Nephron (organoid): ENCODE results near the gene ZNF783.
"Not testable (repeated sequence)": the region's sequence is repeated elsewhere in the genome, so short reads cannot be mapped to it uniquely, and the experiment has no call there.

Experiments used
- H3K27ac Mint-ChIP-seq, 3 experiments: 2 replicates each; pipeline ENCODE4 v1.8.0; 2020; ENCODE audit warnings: mixed read lengths in 3 of 3, mild to moderate bottlenecking in 2 of 3, moderate library complexity in 1 of 3
- H3K27me3 Mint-ChIP-seq: 2 replicates; pipeline ENCODE4 v1.8.0; 2021; ENCODE audit warnings: low read depth, mild to moderate bottlenecking, moderate library complexity, mixed read lengths
- H3K36me3 Mint-ChIP-seq: 2 replicates; pipeline ENCODE4 v1.8.0; 2020; ENCODE audit warnings: low read depth, mixed read lengths
- H3K4me1 Mint-ChIP-seq: 2 replicates; pipeline ENCODE4 v1.8.0; 2020; ENCODE audit warnings: mixed read lengths
- H3K4me3 Mint-ChIP-seq, 3 experiments: 2 replicates each; pipeline ENCODE4 v1.8.0; 2020; ENCODE audit warnings: mild to moderate bottlenecking in 3 of 3, mixed read lengths in 3 of 3, moderate library complexity in 2 of 3
- H3K9me3 Mint-ChIP-seq: 2 replicates; pipeline ENCODE4 v1.8.0; 2020; ENCODE audit warnings: mixed read lengths
- CTCF ChIP-seq, 3 experiments: fragments of 200-600 bp; sonication (generic); IDR thresholded peaks; one replicate each; pipeline ENCODE4 v1.5.0; 2021; ENCODE audit warnings: antibody characterized with exemption in 3 of 3; ENCODE audit not compliant: unreplicated experiment in 3 of 3

Gene ZNF783

GRCh38 chr7:149226840-149227494, 35.0 kb upstream of the ZNF783 start:
- TF ChIP-seq CTCF (IDR thresholded peaks at IDR 0.05; ENCODE audit: unreplicated experiment in 3 of 3) = no peak
- Mint-ChIP-seq H3K9me3 (no peaks in the 10 kb centered on the region), H3K4me3 (no peak overlapping the region), H3K27me3 (no peaks in the 10 kb centered on the region), H3K4me1 (no peaks in the 10 kb centered on the region), H3K27ac (no peak overlapping the region), H3K36me3 (peaks cover 17% of the 10 kb centered on the region)

- Mint-ChIP-seq H3K36me3 (peaks cover 17% of the 10 kb centered on the region), H3K4me1 (no peaks in the 10 kb centered on the region), H3K9me3 (no peaks in the 10 kb centered on the region), H3K27ac (no peak overlapping the region), H3K27me3 (peaks cover 1% of the 10 kb centered on the region), H3K4me3 (no peak overlapping the region)
- TF ChIP-seq CTCF (IDR thresholded peaks at IDR 0.05; ENCODE audit: unreplicated experiment in 3 of 3) = no peak
Observed at GRCh38 chr7:149228831-149229471, 33.0 kb upstream of the ZNF783 start.

- H3K9me3 Mint-ChIP-seq = no peaks in the 10 kb centered on the region
- no peak for TF ChIP-seq CTCF (IDR thresholded peaks at IDR 0.05; ENCODE audit: unreplicated experiment in 3 of 3)
- H3K4me3 Mint-ChIP-seq = no peak overlapping the region
- no peak overlapping the region for H3K27ac Mint-ChIP-seq
- H3K27me3 Mint-ChIP-seq = peaks cover 4% of the 10 kb centered on the region
- peaks cover 17% of the 10 kb centered on the region for H3K36me3 Mint-ChIP-seq
- H3K4me1 Mint-ChIP-seq = no peaks in the 10 kb centered on the region
Observed at GRCh38 chr7:149229526-149229925, 32.5 kb upstream of the ZNF783 start.

- TF ChIP-seq CTCF (IDR thresholded peaks at IDR 0.05; ENCODE audit: unreplicated experiment in 3 of 3) = no peak
- no peaks in the 10 kb centered on the region for H3K36me3 Mint-ChIP-seq
- peaks cover 10% of the 10 kb centered on the region for H3K27me3 Mint-ChIP-seq
- no peaks in the 10 kb centered on the region for H3K9me3 Mint-ChIP-seq
- H3K4me1 Mint-ChIP-seq = no peaks in the 10 kb centered on the region
- no peak overlapping the region for H3K27ac Mint-ChIP-seq
- H3K4me3 Mint-ChIP-seq = no peak overlapping the region
Observed at GRCh38 chr7:149232362-149232761, 29.6 kb upstream of the ZNF783 start.

GRCh38 chr7:149233655-149234204, 28.3 kb upstream of the ZNF783 start:
- H3K27me3 Mint-ChIP-seq = peaks cover 11% of the 10 kb centered on the region
- H3K4me1 Mint-ChIP-seq, H3K9me3 Mint-ChIP-seq, H3K27ac Mint-ChIP-seq, H3K36me3 Mint-ChIP-seq, H3K4me3 Mint-ChIP-seq: not testable (repeated sequence)

- Mint-ChIP-seq H3K27ac (no peak overlapping the region), H3K36me3 (peaks cover 15% of the 10 kb centered on the region), H3K27me3 (peaks cover 11% of the 10 kb centered on the region), H3K9me3 (peaks cover 9% of the 10 kb centered on the region), H3K4me3 (peak overlapping the region in 2 of 3 experiments; percentile 36 to 58), H3K4me1 (peaks cover 11% of the 10 kb centered on the region)
- TF ChIP-seq CTCF (IDR thresholded peaks at IDR 0.05; ENCODE audit: unreplicated experiment in 3 of 3) = no peak
Observed at GRCh38 chr7:149237502-149237901, 24.5 kb upstream of the ZNF783 start.
